Caco-2 (cell line): ENCODE measurements around the gene ATG16L1. TPM values are rescaled to one million over a fixed set of nuclear protein-coding genes. Genes with fewer than 3 reads are reported as not detected.

Experiments used
- BruUV-seq: library from RNA; stranded (reverse); fragments of 400-500 nt; replicated peaks from 2 replicates; lab custom pipeline; 2021; lab: Mats Ljungman, UMichigan
- CTCF ChIA-PET: fragments of 300-600 bp; sonication (Branson Sonifier 250); formaldehyde crosslinking; loops from one replicate; lab custom pipeline; 2022; ENCODE audit warnings: antibody characterized with exemption; lab: Charles Lee
- POLR2A ChIA-PET: fragments of 300-600 bp; sonication (Branson Sonifier 250); formaldehyde crosslinking; loops from one replicate; lab custom pipeline; 2022; ENCODE audit warnings: antibody characterized with exemption; lab: Charles Lee
- DNase-seq, 2 experiments: peaks; one replicate each; pipeline versions ENCODE4 v3.0.0 to v3.0.0-alpha.2; 2020 to 2022
- H3K27me3 ChIP-seq: replicated peaks from 2 replicates; pipeline ENCODE4 v1.6.0; 2011; ENCODE audit warnings: low read length; ENCODE audit not compliant: control insufficient read depth, insufficient read depth
- H3K36me3 ChIP-seq: 2 replicates; pipeline ENCODE4 v1.5.1; 2011; ENCODE audit warnings: low read length; ENCODE audit not compliant: control insufficient read depth, insufficient read depth
- H3K4me1 ChIP-seq: fragments of 250-450 bp; sonication (Bioruptor Pico); 2 replicates; pipeline ENCODE4 v1.5.1; 2020; ENCODE audit warnings: mild to moderate bottlenecking
- H3K4me3 ChIP-seq: 2 replicates; pipeline ENCODE4 v1.5.1; 2011; ENCODE audit warnings: low read depth, mild to moderate bottlenecking, control low read depth, low read length
- H3K9me3 ChIP-seq: fragments of 250-450 bp; sonication (Bioruptor Pico); 2 replicates; pipeline ENCODE4 v1.5.1; 2020; ENCODE audit warnings: mild to moderate bottlenecking, moderate library complexity
- H3K27ac Mint-ChIP-seq: one replicate; pipeline ENCODE4 v1.8.0; 2022; ENCODE audit warnings: mixed read lengths; ENCODE audit not compliant: unreplicated experiment
- H3K27me3 Mint-ChIP-seq: one replicate; pipeline ENCODE4 v1.8.0; 2022; ENCODE audit warnings: mixed read lengths; ENCODE audit not compliant: insufficient read depth, unreplicated experiment
- H3K36me3 Mint-ChIP-seq: one replicate; pipeline ENCODE4 v1.8.0; 2022; ENCODE audit warnings: mild to moderate bottlenecking, mixed read lengths; ENCODE audit not compliant: insufficient read depth, unreplicated experiment
- H3K4me1 Mint-ChIP-seq: one replicate; pipeline ENCODE4 v1.8.0; 2022; ENCODE audit warnings: low read depth, mixed read lengths; ENCODE audit not compliant: unreplicated experiment
- H3K4me3 Mint-ChIP-seq: one replicate; pipeline ENCODE4 v1.8.0; 2022; ENCODE audit warnings: mild to moderate bottlenecking, moderate library complexity, mixed read lengths; ENCODE audit not compliant: unreplicated experiment
- H3K9me3 Mint-ChIP-seq: one replicate; pipeline ENCODE4 v1.8.0; 2022; ENCODE audit warnings: mixed read lengths; ENCODE audit not compliant: unreplicated experiment
- CTCF ChIP-seq, 2 experiments: fragments of 200-600 bp in 1 of 2; IDR thresholded peaks; 1 replicate in 1 of 2; 2 replicates in 1 of 2; pipeline versions ENCODE4 v1.5.1 to v1.8.0; 2011 to 2022; ENCODE audit warnings: antibody characterized with exemption in 1 of 2, control low read depth in 1 of 2, inconsistent platforms in 1 of 2, low read depth in 1 of 2, low read length in 1 of 2, mild to moderate bottlenecking in 1 of 2, moderate library complexity in 1 of 2; ENCODE audit not compliant: insufficient read depth in 1 of 2, severe bottlenecking in 1 of 2, unreplicated experiment in 1 of 2
- intact Hi-C: fragments of 100-400 bp; cut with micrococcal nuclease; formaldehyde crosslinking; loops from one replicate; pipeline ENCODE4 v1.10.0; 2022; ENCODE audit not compliant: unreplicated experiment
- total RNA-seq: library from RNA; stranded (reverse); gene quantifications from 2 replicates; pipeline ENCODE4 v1.2.3, GENCODE V29; 2022

The ATG16L1 gene
- total RNA-seq, 1 experiment from 2014 or later: 20.1 TPM

- H3K4me1 ChIP-seq: 0 out of 2 replicates have a peak, but pooled peaks cover 3% of the 10 kb centered on the region
- no peak for TF ChIP-seq CTCF (IDR thresholded peaks at IDR 0.05; ENCODE audit: insufficient read depth in 1 of 2, low read depth in 1 of 2, low read length in 1 of 2, severe bottlenecking in 1 of 2, unreplicated experiment in 1 of 2)
- Mint-ChIP-seq H3K36me3 (no peaks in the 10 kb centered on the region), H3K4me3 (no peak overlapping the region), H3K4me1 (peaks cover 5% of the 10 kb centered on the region), H3K9me3 (no peaks in the 10 kb centered on the region), H3K27ac (no peak overlapping the region), H3K27me3 (no peaks in the 10 kb centered on the region)
- BruUV-seq: no TSS peak
- no peaks in the 10 kb centered on the region for H3K9me3 ChIP-seq
- H3K27me3 ChIP-seq: no peaks in the 10 kb centered on the region
- intact Hi-C loops: no loop called here
- no peaks in the 10 kb centered on the region for H3K36me3 ChIP-seq
- ChIA-PET CTCF (no interaction called here), POLR2A (no interaction called here)
- no peak for DNase-seq
- no peak overlapping the region for H3K4me3 ChIP-seq
These were observed 48.9 kb downstream of the ATG16L1 start for GRCh38 chr2:233300401-233300800.

GRCh38 chr2:233301248-233301647 lies 49.8 kb downstream of the ATG16L1 start:
- no TSS peak for BruUV-seq
- CTCF ChIA-PET: no interaction called here
- H3K36me3 Mint-ChIP-seq: no peaks in the 10 kb centered on the region

GRCh38 chr2:233301811-233302210 lies 50.3 kb downstream of the ATG16L1 start:
- ChIA-PET POLR2A (no interaction called here), CTCF (no interaction called here)
- H3K4me3 ChIP-seq: no peak overlapping the region
- no TSS peak for BruUV-seq
- no peaks in the 10 kb centered on the region for H3K9me3 ChIP-seq
- intact Hi-C loops: no loop called here
- 0 out of 2 replicates have a peak, but pooled peaks cover 3% of the 10 kb centered on the region for H3K4me1 ChIP-seq
- TF ChIP-seq CTCF (IDR thresholded peaks at IDR 0.05; ENCODE audit: insufficient read depth in 1 of 2, low read depth in 1 of 2, low read length in 1 of 2, severe bottlenecking in 1 of 2, unreplicated experiment in 1 of 2): no peak
- Mint-ChIP-seq H3K4me1 (peaks cover 5% of the 10 kb centered on the region), H3K36me3 (no peaks in the 10 kb centered on the region), H3K27ac (no peak overlapping the region), H3K4me3 (no peak overlapping the region), H3K27me3 (no peaks in the 10 kb centered on the region), H3K9me3 (no peaks in the 10 kb centered on the region)
- DNase-seq: no peak
- H3K27me3 ChIP-seq: no peaks in the 10 kb centered on the region
- H3K36me3 ChIP-seq: no peaks in the 10 kb centered on the region

More at GRCh38 chr2:233301248-233301647, 49.8 kb downstream of the ATG16L1 start:
- Mint-ChIP-seq H3K27ac (no peak overlapping the region), H3K27me3 (no peaks in the 10 kb centered on the region), H3K4me1 (peaks cover 5% of the 10 kb centered on the region), H3K9me3 (no peaks in the 10 kb centered on the region), H3K4me3 (no peak overlapping the region)
- H3K4me3 ChIP-seq: no peak overlapping the region
- intact Hi-C loops: no loop called here
- POLR2A ChIA-PET: no interaction called here
- 0 out of 2 replicates have a peak, but pooled peaks cover 3% of the 10 kb centered on the region for H3K4me1 ChIP-seq
- H3K27me3 ChIP-seq: no peaks in the 10 kb centered on the region
- no peak for TF ChIP-seq CTCF (IDR thresholded peaks at IDR 0.05; ENCODE audit: insufficient read depth in 1 of 2, low read depth in 1 of 2, low read length in 1 of 2, severe bottlenecking in 1 of 2, unreplicated experiment in 1 of 2)
- H3K36me3 ChIP-seq: no peaks in the 10 kb centered on the region
- no peaks in the 10 kb centered on the region for H3K9me3 ChIP-seq
- DNase-seq: no peak
